HEK293T (cell line): ENCODE data around the gene PTTG1.

Source experiments
- CTCF ChIA-PET: fragments of 350-600 bp; formaldehyde crosslinking; extraction: SDS; loops from one replicate; lab custom pipeline; 2021; ENCODE audit warnings: antibody characterized with exemption, inconsistent platforms; lab: Yijun Ruan, JAX
- POLR2A ChIA-PET: fragments of 350-600 bp; formaldehyde crosslinking; extraction: SDS; loops from one replicate; lab custom pipeline; 2020; ENCODE audit warnings: antibody characterized with exemption, inconsistent platforms; lab: Yijun Ruan, JAX
- DNase-seq: peaks from one replicate; pipeline ENCODE4 v3.0.0; 2012; ENCODE audit warnings: mixed read lengths; ENCODE audit errors: extremely low spot score
- BHLHE40 ChIP-seq: fragments of 450-650 bp; IDR thresholded peaks from 2 replicates; pipeline ENCODE4 v1.6.1; 2016; ENCODE audit warnings: mild to moderate bottlenecking, moderate library complexity, borderline replicate concordance
- CTBP1 ChIP-seq: fragments of 450-650 bp; IDR thresholded peaks from 2 replicates; pipeline ENCODE4 v1.6.1; 2016; ENCODE audit warnings: borderline replicate concordance
- ELF4 ChIP-seq: fragments of 450-650 bp; IDR thresholded peaks from 2 replicates; pipeline ENCODE4 v1.6.1; 2017; ENCODE audit warnings: antibody characterized with exemption
- FOXK2 ChIP-seq: fragments of 450-650 bp; IDR thresholded peaks from 2 replicates; pipeline ENCODE4 v1.6.1; 2016; ENCODE audit warnings: mild to moderate bottlenecking
- FOXM1 ChIP-seq: fragments of 450-650 bp; IDR thresholded peaks from 2 replicates; pipeline ENCODE4 v1.6.1; 2017; ENCODE audit warnings: mild to moderate bottlenecking, borderline replicate concordance
- HDGF ChIP-seq: fragments of 450-650 bp; IDR thresholded peaks from 2 replicates; pipeline ENCODE4 v1.6.1; 2017; ENCODE audit warnings: antibody characterized with exemption, borderline replicate concordance
- L3MBTL2 ChIP-seq: fragments of 450-650 bp; conservative IDR thresholded peaks from 2 replicates; pipeline ENCODE4 v1.6.1; 2016; ENCODE audit warnings: mild to moderate bottlenecking
- LEF1 ChIP-seq: fragments of 450-650 bp; IDR thresholded peaks from 2 replicates; pipeline ENCODE4 v1.6.1; 2017; ENCODE audit warnings: mild to moderate bottlenecking, borderline replicate concordance
- NFRKB ChIP-seq: fragments of 450-650 bp; IDR thresholded peaks from 2 replicates; pipeline ENCODE4 v1.6.1; 2016; ENCODE audit warnings: mild to moderate bottlenecking, moderate library complexity
- PKNOX1 ChIP-seq: fragments of 450-650 bp; IDR thresholded peaks from 2 replicates; pipeline ENCODE4 v1.6.1; 2016
- SP1 ChIP-seq: fragments of 450-650 bp; IDR thresholded peaks from 2 replicates; pipeline ENCODE4 v1.6.1; 2017
- ZNF384 ChIP-seq: fragments of 450-650 bp; IDR thresholded peaks from 2 replicates; pipeline ENCODE4 v1.6.1; 2016

PTTG1 gene

GRCh38 chr5:160475864-160476438 is 54.3 kb downstream of the PTTG1 start:
- TF ChIP-seq HDGF (no peak), ELF4 (no peak), LEF1 (no peak), CTBP1 (no peak), BHLHE40 (no peak), NFRKB (no peak), ZNF384 (no peak), FOXM1 (no peak), FOXK2 (no peak), SP1 (no peak)
- no peak for DNase-seq
- CTCF ChIA-PET = no interaction called here
- POLR2A ChIA-PET = no interaction called here

GRCh38 chr5:160477266-160477970 is 55.8 kb downstream of the PTTG1 start:
- DNase-seq = no peak
- TF ChIP-seq L3MBTL2 (no peak), BHLHE40 (no peak), ZNF384 (no peak)
- POLR2A ChIA-PET = no interaction called here
- CTCF ChIA-PET = no interaction called here

- ChIA-PET POLR2A (no interaction called here), CTCF (interaction anchor here (0.6 kb wide), 1 partner anchor 319 kb away, joined by 3 read pairs; no protein-coding TSS in a partner anchor)
- TF ChIP-seq PKNOX1 = no peak
- DNase-seq = no peak
These were observed 56.5 kb downstream of the PTTG1 start for GRCh38 chr5:160478163-160478562.
